Inflammatory macrophage treated with lipopolysaccharide for 4 hours (primary cell): ENCODE data around the gene SLC7A8.
"Not testable (repeated sequence)": the region's sequence is repeated elsewhere in the genome, so short reads cannot be mapped to it uniquely, and the experiment has no call there.

Source experiments
- DNase-seq: peaks from one replicate; pipeline ENCODE4 v3.0.0-alpha.2; 2020

SLC7A8 gene

DNA sequence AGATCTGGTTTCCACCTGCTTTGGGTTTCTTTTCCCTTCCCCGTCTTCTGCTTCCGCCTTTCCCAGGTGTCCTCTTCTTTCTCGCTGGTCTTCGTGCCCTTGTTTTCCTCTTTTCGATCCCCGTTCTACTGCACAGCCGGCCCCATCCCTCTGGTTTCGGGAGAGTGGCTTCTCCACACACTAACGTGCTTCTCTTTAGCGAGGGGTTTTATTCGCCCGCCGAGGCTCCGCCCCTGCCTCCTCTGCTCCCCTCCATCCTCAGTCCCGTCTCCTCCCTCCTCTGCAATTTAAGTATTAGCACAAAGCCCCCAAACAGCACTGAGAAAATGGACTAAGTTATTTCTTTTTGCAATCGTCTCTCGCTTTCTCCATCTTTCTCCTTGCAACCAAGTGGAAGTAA, at the start of gene SLC7A8:
Gene SLC7A8, minus strand, starts transcription at position 182 of the 400 bp plus-strand sequence. CDS start 746 bp downstream, outside the sequence.
- no peak for DNase-seq

DNA sequence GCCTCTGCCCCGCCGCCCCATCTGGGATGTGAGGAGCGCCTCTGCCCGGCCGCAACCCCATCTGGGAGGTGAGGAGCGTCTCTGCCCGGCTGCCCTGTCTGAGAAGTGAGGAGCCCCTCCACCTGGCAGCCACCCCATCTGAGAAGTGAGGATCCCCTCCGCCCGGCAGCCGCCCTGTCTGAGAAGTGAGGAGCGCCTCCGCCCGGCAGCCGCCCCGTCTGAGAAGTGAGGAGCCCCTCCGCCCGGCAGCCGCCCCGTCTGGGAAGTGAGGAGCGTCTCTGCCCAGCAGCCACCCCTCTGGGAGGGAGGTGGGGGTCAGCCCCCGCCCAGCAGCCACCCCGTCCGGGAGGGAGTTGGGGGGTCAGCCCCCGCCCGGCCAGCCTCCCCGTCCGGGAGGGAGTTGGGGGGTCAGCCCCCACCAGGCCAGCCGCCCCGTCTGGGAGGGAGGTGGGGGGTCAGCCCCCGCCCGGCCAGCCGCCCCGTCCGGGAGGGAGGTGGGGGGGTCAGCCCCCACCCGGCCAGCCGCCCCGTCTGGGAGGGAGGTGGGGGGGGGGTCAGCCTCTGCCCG, 48.9 kb upstream of the SLC7A8 start:
- not testable (repeated sequence) for DNase-seq

DNA sequence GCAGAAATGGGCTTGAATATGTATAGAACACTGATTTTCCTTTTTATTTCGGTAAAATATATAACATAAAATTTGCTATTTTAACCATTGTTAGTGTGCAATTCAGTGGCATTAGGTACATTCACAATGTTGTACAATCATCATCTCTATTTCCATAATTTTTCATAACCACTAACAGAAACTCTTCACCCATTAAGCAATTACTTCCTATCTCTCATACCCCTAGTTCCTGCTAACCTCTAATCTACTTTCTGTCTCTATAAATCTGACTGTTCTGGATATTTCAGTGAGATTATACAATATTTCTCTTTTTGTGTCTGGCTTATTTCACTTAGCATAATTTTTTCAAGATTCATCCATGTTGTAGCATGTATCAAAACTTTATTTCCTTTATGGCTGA, 45.4 kb upstream of the SLC7A8 start:
- peak; percentile 67 for DNase-seq

DNA sequence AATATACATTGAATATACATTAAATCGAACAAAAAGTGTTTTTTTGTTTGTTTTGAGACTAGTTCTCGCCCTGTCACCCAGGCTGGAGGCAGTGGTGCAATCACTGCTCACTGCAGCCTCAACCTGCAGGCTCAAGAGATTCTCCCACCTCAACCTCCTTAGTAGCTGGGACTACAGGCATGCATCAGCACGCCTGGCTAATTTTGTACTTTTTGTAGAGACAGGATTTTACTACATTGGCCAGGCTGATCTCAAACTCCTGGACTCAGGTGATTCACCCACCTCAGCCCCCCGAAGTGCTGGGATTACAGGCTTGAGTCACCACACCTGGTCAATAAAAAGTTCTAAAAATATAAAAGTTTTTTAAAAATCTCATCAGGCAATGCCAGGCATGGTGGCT, 44.1 kb upstream of the SLC7A8 start:
- no peak for DNase-seq

DNA sequence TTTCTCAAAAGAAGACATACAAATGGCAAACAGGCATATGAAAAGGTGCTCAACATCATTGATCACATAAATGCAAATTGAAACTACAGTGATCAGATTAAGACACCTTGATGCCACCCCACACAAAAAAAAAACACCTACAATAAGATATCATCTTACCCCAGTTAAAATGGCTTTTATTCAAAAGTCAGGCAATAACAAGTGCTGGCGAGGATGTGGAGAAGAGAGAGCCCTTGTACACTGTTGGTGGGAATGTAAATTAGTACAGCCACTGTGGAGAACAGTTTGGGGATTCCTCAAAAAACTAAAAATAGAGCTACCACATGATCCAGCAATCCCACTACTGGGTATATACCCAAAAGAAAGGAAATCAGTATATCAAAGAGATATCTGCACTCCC, 41.5 kb upstream of the SLC7A8 start:
- not testable (repeated sequence) for DNase-seq

- DNase-seq = no peak
These were observed 35.6 kb upstream of the SLC7A8 start for GRCh38 chr14:23219075-23219474.

DNA sequence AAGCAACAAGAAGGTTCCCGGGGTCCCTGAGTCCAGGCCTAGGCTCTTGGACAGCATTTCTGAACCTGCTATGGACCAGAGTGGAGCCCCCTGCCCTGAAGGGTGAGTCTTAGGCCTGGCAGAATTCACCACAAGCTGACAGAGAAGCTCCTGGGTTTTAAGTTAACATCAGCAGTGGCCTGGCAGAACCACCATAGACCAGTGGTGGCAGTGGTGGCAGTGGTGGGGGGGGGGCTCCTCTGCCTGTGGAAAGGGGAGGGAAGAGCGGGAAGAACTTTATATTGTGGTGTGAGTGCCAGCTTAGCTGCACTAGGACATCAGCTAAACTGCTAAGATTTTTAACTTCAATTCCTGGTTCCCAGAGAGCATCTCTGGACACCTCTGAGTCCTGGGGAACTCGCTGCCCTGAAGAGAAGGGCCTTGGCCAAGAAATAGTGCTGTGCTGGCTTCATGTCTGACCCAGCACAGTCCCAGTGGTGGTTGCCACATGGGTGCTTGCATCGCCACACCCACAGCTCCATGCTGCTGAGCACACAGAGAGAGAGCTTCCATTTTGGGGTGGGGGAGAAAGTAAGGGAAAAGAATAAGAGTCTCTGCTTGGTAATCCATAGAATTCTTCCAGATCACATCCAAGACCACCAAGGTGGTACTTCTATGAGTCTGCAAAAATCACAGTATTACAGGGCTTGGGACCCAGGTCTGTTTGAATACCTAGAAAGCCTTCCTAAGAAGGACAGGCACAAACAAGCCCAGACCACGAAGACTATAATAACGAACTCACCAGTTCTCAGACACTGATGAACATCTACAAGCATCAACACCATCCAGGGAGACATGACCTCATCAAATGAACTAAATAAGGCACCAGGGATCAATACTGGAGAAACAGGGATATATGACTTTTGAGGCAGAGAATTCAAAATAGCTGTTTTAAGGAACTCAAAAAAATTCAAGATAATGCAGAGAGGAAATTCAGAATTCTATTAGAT, 33.9 kb upstream of the SLC7A8 start:
- DNase-seq = peak; percentile 22

DNA sequence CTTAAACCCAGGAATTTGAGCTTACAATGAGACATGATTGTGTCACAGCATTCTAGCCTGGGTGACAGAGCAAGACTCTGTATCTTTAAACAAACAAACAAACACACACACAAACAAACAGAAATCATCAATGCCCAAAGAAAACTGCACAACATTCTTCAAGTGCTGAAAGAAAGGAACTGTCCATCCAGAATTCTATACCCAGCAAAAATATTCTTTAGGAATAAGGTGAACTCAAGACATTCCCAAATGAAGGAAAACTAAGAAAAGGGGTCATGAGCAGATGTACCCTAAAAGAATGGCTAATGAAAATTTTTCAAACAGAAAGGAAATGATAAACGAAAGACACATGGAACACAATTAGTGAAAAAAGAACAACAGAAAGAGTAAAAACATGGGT, 32.0 kb upstream of the SLC7A8 start:
- DNase-seq = no peak

DNA sequence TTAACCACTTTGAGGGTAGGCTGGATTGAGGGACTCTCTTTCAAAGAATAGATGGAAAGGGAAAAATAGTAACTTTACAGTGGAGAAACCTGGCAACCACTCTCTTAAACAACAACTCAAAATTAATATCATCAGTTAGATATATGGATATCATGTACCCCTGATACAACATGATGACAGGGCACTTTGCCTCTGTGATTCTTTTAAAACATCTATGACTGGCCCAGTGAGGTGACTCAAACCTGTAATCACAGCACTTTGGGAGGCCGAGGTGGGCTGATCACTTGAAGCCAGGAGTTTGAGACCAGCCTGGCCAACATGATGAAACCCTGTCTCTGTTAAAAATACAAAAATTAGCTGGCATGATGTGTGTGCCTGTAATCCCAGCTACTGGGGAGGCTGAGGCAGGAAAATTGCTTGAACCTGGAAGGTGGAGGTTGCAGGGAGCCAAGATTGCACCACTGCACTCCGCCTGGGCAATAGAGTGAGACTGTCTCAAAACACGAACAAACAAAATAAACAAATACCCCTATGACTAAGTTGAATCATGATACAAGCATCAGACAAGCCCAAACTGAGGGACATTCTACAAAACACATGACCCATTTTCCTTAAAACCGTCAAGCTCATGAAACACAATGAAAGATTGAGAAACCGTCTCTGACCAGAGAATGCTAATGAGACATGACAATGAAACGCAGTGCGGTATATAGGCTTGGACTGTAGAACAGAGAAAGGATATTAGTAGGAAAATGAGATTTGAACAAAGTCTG, 26.4 kb upstream of the SLC7A8 start:
- no peak for DNase-seq

DNA sequence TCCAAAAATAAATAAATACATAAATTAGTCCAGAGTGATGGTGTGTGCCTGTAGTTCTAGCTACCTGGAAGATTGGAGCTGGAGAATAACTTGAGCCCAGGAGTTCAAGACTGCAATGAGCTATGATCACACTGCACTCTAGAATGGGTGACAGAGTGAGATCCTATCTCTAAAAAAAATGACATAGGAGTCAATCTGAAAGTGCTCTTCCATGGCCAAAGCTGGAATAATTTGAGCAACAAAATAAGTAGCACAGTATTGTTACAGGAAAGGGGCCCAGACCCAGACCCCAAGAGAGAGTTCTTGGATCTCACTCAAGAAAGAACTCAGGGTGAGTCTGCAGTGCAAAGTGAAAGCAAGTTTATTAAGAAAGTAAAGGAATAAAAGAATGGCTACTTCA, 24.9 kb upstream of the SLC7A8 start:
- no peak for DNase-seq

DNA sequence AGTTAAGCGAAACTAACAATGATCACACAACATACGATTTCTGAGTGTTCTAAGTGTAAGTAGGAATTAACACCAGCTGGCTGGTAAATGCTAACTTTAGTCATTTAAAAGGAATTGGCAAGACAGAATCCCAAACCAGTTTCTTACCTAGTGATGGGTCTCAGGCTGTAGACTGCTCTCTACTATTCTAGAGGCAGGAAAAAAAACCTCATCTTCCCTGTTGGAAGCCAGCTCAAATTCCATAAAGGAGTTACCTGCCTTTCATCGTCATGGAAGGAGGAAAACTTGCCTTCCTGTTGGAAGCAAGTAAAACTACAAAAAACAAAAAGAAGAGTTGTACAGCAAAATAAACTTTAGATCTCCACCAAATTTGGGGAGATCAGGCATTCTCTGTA, 23.7 kb upstream of the SLC7A8 start:
- DNase-seq = no peak

DNA sequence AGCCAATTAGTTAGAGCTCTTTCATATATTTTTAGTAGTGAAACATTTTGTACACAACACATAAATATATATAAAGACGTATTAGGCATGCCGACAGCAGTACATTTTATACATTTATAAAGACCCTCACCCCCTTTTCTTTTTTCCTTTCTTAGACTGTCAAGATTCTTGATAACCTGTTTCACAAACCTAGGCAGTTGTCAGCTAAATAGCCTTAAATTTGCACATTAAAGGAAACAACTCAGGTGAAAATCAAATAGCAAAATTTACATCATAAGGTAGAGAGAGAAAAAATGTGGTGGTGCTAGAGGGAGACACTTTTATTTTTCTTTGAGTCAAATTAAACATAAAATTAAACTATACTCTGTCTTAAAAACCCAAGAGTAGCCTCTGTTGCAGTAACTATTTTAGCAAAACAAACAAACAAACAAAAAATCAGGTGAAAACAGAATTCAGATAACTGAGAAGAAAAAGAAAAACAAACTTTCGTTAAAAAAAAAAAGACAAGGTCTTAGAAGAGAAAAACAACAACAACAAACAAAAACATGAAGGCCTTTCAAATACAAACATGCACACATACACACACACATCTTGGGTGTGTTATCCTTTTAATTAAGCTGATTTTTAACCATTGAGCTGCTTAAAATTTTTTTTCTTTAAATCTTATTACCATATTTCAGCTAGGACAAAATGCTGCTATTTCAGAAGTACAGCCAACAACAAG, 23.1 kb upstream of the SLC7A8 start:
- no peak for DNase-seq

- no peak for DNase-seq
These were observed 18.5 kb upstream of the SLC7A8 start for GRCh38 chr14:23202001-23202400.

- not testable (repeated sequence) for DNase-seq
These were observed 15.7 kb upstream of the SLC7A8 start for GRCh38 chr14:23199141-23199540.

- not testable (repeated sequence) for DNase-seq
These were observed 13.0 kb upstream of the SLC7A8 start for GRCh38 chr14:23196487-23196886.

DNA sequence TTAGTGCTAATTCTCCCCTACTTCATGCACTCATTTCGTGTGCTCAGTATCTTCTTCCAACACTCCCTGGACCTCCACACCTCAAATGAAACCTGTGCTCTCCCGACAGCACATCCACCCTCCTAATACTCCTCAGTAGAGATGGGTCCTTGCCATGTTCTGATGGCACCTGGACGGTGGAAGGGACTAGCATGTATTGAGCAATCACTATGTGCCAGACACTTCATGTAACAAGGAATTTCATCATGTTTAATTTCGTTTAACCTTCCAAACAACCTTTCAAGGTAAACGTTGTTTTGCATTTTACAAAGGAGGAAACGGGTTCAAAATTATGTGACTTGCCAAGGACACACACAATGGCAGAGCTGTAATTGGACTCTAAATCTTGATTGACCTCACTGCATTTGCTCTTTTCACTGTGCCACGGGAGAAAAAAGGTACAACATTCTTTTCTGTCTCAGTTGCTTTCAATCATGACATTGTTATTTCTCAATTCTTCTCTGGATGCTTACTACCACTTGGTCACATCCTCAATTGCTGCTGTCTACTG, 12.2 kb upstream of the SLC7A8 start:
- DNase-seq = no peak

- DNase-seq = no peak
These were observed 10.0 kb upstream of the SLC7A8 start for GRCh38 chr14:23193432-23193831.

- DNase-seq = no peak
These were observed 4.5 kb upstream of the SLC7A8 start for GRCh38 chr14:23187925-23188324.

GRCh38 chr14:23186913-23187654, 3.6 kb upstream of the SLC7A8 start:
- DNase-seq = peak; percentile 73

DNA sequence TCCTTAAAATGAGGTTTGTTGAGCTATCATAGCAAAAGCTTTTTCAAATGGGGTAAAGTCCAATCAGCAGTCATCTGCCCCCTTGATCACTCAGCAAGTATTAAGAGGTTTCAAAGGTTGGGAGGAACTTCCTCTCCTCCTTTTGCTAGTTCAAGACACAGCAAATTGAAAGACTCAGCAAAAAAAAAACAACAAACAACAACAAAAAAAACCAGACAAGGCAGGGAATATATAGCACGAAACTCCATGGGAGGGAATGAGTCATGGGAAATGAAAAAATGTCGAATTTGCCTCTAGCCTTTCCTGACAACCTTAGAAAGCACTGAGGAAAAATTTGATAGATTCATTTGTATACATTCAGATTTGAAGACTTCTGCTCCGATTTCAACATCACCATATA, 1.6 kb upstream of the SLC7A8 start:
- DNase-seq = peak; percentile 36

DNA sequence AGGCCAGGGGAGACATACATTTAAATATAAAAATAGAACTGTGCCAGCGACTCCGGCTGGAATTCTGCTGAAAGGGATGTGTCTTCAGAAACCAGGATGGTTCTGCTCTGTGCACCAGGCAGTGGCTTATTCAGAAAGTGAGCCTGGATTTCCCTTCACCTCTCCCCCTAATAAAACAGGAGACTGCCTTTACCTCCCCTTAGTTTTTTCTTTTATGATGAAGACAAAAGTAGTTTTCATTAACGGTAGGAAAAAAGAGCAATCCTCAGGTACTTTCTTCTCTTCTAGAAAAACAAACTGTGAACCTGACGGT, 346 bp downstream of the SLC7A8 start:
- no peak for DNase-seq
